GM18861 (cell line): ENCODE measurements around the gene SDK1.

Experiments used
- ATAC-seq: cut with Tn5 transposase; IDR thresholded peaks from one replicate; pipeline ENCODE4 v1.9.1; 2021; ENCODE audit not compliant: unreplicated experiment

Gene SDK1

GRCh38 chr7:3965794-3966395 lies 664.8 kb downstream of the SDK1 start:
- no peak for ATAC-seq

DNA sequence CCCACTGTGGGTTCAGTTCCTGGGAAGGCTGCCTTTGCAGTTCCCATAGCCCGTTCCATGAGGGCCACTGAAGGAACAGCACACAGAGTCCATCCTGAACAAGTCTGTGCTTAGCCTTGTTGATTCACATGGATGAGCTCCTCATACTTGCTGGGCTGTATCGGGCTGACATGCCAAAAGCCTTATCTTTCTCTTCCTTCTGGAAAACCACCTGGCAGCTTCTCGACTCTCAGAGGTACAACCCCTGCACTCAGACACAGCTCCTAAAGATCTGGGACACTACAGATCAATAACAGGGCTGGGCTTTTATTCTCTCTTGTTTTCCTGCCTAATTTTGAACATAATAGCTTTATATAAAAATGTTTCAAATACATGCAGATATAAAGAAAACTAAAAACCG lies 667.2 kb downstream of the SDK1 start:
- no peak for ATAC-seq

DNA sequence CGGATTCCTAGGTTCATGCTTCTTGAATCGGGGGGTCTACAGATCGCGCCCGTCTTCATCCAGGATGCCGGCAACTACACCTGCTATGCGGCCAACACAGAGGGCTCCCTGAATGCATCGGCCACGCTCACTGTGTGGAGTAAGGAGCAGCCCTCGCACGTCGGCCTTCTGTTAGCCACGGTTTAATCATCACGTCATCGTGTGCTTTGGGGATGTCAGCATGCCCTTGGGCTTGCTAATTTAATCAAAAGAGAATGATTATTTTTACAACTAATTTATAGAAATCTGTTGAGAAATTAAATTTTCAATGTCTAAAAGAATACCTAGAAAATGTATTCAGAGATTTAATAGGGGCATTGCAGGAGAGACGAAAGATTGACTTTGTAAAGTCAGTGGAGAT lies 668.2 kb downstream of the SDK1 start:
- no peak for ATAC-seq

GRCh38 chr7:3971323-3971722 lies 670.3 kb downstream of the SDK1 start:
- no peak for ATAC-seq

DNA sequence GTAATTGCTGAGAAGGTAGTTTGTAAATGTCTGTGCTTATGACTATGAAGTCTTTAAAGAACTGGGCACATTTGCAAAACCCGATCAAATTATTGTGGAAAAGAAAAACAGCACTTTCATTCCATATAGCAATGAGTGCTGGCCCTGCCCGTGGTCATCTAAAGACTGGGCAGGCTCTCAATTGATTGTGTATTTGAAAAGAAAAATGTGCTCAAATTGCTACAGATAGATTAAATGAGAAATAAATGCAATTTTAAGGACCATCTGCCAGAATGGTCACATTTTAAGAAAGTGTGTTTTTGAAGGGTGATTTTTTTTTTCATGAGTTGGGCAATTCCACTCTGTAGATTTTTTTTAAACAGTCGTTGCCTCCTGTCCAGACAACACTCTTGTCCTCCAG lies 672.2 kb downstream of the SDK1 start:
- ATAC-seq: no peak

DNA sequence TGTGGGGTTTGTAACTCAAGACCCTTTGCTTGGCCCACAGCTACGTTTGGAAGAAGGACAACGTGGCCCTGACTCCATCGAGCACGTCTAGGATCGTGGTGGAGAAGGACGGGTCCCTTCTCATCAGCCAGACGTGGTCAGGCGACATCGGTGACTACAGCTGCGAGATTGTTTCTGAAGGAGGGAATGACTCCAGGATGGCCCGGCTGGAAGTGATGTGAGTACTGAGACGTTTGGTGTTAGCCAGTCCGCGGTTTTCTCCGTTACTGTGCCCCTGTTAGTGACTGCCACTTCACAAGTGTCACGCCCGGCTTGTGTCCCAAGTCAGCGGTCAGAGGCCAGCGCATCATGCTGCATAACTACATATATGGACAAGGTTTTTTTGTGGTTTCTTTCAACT lies 673.3 kb downstream of the SDK1 start:
- no peak for ATAC-seq

- ATAC-seq: no peak
These were observed 674.3 kb downstream of the SDK1 start for GRCh38 chr7:3975371-3975770.

DNA sequence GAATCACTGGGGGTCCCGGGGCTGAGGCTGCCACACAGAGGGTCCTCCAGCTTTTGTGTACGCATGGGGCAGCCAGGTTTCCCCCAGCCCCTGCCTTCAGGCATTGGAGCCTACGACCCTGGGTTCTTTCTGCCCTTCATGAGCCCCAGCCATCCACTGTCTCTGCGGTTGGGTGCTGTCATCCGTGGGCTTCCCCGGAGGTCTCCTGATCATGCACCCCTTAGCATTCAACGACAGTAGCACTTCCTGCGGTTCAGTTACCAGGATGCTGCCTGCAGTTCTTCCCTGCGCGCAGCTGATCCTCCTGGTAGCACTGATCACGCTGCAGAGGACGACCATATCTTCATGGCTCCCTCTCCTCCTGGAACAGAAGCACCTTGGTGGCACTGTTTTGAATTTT lies 676.3 kb downstream of the SDK1 start:
- ATAC-seq: no peak

DNA sequence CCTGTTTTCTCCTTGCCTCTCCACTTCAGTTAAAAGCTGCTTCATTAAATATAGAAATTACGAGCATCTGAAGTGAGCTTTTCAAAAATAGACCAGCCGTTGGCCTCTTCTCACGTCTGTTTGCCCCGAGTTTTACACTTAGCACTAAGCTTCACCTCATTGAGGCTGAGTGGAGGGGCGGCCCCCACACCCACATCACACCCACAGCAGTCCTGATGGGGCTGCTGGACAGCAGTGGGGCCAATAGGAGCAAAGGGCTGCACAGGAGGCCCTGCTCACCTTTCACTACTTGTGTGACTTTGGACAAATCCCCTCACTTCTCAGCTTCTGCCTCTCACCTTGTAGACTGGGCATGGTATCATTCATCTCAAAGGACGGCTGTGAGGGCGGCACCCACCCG lies 677.8 kb downstream of the SDK1 start:
- no peak for ATAC-seq

GRCh38 chr7:3979611-3980299 lies 678.7 kb downstream of the SDK1 start:
- no peak for ATAC-seq

- no peak for ATAC-seq
These were observed 679.2 kb downstream of the SDK1 start for GRCh38 chr7:3980300-3980643.

- no peak for ATAC-seq
These were observed 680.2 kb downstream of the SDK1 start for GRCh38 chr7:3981281-3981680.

- no peak for ATAC-seq
These were observed 683.4 kb downstream of the SDK1 start for GRCh38 chr7:3984456-3984855.

DNA sequence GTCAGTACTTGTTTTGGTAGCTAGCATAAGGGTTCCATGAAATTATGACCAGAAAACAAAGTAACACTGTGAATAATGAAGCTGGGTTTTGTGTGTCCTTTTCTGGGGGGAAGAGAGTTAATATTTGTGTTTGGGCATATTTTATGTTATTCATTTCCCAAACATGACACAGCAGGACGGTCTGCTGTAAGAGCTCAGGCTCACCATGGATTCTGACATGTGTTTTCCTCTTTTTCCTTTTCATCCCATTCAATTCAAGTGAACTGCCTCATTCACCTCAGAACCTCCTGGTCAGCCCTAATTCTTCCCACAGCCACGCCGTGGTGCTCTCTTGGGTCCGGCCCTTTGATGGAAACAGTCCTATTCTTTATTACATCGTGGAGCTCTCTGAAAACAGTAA lies 685.9 kb downstream of the SDK1 start:
- ATAC-seq: no peak

GRCh38 chr7:3987426-3987927 lies 686.4 kb downstream of the SDK1 start:
- no peak for ATAC-seq

DNA sequence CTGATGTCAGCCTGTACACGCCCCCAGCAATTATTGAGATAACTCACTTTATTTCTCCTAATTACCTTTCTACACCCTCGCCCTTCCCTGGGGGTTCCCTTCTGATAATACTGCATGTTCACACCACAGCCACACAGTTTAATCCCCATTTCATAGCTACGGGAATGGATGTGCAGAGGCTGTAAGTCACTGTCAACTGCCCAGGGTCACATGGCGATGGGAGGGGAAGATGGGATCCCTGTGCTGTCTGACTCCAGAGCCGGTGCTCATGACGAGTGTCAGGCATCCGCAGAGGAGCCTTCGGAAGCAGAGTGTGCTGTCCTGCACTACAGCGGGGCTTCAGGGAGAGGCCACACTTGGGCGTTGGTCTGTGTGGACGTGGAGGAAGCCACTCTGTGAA lies 688.7 kb downstream of the SDK1 start:
- no peak for ATAC-seq

GRCh38 chr7:3991731-3992231 lies 690.7 kb downstream of the SDK1 start:
- ATAC-seq: no peak

- ATAC-seq: no peak
These were observed 691.8 kb downstream of the SDK1 start for GRCh38 chr7:3992841-3993240.

DNA sequence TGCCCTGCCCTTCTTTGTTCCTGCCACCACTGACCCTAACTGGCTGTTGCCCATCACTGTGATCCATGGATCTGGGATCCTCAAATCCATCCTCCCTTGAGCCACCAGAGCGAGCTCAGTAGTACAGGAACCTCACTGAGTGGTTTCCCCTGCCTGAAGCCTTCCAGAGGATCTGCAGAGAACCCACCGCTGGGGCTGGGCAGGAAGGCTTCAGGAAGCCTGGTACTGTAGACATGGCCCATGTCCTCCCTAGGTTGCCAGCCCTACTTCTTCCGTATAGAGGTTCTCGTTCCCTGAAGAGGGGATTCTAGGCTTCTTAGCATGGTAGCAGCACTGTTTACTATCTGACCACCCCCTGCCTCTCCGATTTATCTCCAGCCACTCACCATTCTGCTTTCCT lies 693.7 kb downstream of the SDK1 start:
- no peak for ATAC-seq

DNA sequence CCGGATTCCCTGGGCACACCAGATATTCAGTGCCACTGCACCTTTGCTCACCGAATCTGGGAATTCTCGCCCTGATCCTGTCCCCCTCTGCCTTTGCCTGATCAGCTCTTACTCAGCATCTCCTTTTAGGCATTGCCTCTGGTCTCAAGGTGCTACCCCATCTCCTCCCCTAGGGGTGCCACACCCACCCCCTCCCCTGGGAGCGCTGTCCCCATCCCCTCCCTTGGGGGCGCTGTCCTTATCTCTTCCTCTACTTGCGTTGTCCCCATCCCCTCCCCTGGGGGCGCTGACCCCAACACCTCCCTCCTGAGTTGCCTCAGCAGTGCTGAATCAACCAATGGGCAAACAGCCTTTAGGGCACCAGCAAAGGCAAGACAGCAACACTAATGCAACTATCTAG lies 694.1 kb downstream of the SDK1 start:
- no peak for ATAC-seq

- ATAC-seq: no peak
These were observed 697.0 kb downstream of the SDK1 start for GRCh38 chr7:3998060-3998459.

DNA sequence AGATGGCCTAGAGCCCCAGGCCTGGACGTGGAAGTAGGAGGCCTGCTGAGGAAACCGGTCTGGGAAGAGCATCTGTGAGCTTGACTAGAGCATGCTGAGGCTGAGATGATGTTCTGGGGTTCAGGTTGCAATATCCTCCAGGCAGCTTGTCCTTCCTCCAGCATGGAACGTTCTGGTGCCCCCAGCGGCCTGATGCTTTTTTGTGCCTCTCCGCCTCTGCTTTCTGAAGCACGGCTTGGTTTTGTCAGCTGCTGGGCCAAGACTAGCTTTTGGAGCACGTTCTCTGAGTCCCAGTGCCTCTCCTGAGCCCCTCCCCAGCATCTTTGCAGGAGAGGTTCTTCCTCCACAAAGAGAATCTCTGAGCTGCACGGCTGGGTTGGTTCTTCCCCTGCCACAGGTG lies 699.1 kb downstream of the SDK1 start:
- no peak for ATAC-seq

DNA sequence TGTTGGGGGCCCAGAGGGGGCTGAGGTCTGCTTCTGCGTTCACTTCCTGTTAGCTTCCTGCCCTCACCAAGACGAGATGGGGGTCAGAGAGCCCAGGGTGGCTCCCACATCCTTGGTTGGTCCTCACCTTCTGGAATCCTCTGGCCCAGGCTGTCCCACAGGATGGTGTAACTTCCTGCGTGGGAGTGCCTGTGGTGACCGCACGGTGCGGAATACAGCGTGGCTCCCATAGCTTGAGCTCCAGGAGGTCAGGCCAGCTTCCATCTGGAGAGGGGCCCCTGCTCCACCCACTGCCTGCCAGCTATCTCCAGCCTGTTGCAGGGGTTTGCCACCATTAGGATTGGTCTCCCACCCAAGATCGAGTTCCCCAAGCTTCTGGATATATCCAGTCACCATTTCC lies 699.9 kb downstream of the SDK1 start:
- ATAC-seq: no peak
